ENCODE results near the gene NKD2.

DNA sequence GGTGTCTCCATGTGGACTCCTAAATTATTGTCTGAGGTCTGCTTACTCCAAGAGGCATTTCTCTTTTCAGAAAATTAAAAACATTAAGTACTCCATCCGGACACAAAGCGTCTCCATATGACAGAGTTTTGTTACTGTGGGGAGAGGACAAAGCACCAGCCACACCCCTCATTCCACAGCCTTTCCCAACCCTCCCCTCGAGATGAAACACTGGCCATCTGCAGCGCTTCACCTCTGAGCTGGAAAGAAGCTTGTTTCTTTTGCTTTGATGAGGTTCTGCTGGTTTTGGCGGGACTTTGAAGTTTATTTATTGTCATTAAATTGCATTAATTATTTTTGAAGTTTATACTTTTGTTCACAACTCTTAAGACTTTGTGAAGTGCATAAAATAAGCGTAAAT lies 27.6 kb upstream of the NKD2 start:
- TF ChIP-seq POLR2A (IDR thresholded peaks at IDR 0.05) (no peak), POLR2AphosphoS5 (IDR thresholded peaks at IDR 0.05) (no peak)
- TF ChIP-seq, protein P1, sequence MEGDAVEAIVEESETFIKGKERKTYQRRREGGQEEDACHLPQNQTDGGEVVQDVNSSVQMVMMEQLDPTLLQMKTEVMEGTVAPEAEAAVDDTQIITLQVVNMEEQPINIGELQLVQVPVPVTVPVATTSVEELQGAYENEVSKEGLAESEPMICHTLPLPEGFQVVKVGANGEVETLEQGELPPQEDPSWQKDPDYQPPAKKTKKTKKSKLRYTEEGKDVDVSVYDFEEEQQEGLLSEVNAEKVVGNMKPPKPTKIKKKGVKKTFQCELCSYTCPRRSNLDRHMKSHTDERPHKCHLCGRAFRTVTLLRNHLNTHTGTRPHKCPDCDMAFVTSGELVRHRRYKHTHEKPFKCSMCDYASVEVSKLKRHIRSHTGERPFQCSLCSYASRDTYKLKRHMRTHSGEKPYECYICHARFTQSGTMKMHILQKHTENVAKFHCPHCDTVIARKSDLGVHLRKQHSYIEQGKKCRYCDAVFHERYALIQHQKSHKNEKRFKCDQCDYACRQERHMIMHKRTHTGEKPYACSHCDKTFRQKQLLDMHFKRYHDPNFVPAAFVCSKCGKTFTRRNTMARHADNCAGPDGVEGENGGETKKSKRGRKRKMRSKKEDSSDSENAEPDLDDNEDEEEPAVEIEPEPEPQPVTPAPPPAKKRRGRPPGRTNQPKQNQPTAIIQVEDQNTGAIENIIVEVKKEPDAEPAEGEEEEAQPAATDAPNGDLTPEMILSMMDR (IDR thresholded peaks at IDR 0.05 in 8 of 11, conservative IDR thresholded peaks at IDR 0.05 in 3 of 11): no peak
